ENCODE data around the gene SPTBN4. TPM values are rescaled to one million over a fixed set of nuclear protein-coding genes. Genes with fewer than 3 reads are reported as not detected.
A peak's percentile ranks its signal among the peaks of the same experiment; 100 is the strongest.

SPTBN4 gene
- total and polyA plus RNA-seq, 2 of the 4 experiments (the other 2 are of a cell fraction), result 0.72 to 0.91 TPM

DNA sequence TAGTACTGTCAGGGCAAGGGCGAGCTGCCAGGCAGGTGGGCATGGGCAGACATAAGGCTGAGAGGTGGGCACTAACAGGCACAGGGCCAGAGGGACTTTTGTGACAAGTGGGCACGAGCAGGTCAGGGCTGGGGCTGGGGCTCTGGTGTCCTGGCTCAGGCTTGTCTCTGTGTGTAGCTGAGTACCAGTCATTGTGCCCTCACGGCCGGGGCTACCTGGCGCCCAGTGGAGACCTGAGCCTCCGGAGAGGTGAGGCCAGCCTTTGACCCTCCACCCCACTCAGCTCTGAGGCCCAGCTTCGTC lies 155.9 kb downstream of the SPTBN4 start:
- Histone ChIP-seq H2AK5ac (ENCODE audit: low read depth, low read length) (peak overlapping the region; percentile 66), H3K4me1 (ENCODE audit: control insufficient read depth, insufficient read depth, low read length) (peaks cover 8% of the 10 kb centered on the region; the same call in 1 of the 2 replicates), H3K27me3 (ENCODE audit: control insufficient read depth, insufficient read depth, low read length) (no peaks in the 10 kb centered on the region), H3K18ac (ENCODE audit: low read depth, low read length) (no peak overlapping the region), H2BK20ac (ENCODE audit: low read depth, low read length) (no peak overlapping the region), H3K4me2 (ENCODE audit: low read depth, low read length) (no peak overlapping the region), H3K27ac (ENCODE audit: insufficient read depth, low read length) (no peak overlapping the region), H3K9ac (ENCODE audit: low read depth, low read length) (no peak overlapping the region), H3K79me1 (ENCODE audit: low read depth in 1 of 2, low read length in 2 of 2) (peaks cover 0 to 12% of the 10 kb centered on the region in 2 experiments; a peak in 1 of 4 replicates), H3K4ac (ENCODE audit: low read depth, low read length) (no peak overlapping the region), H3K56ac (ENCODE audit: extremely low read depth, insufficient read depth, low read length) (no peak overlapping the region), H3K36me3 (ENCODE audit: control insufficient read depth, insufficient read depth, low read length) (peaks cover 77% of the 10 kb centered on the region), H3K9me3 (ENCODE audit: control insufficient read depth, insufficient read depth, low read length) (no peaks in the 10 kb centered on the region), H2BK120ac (ENCODE audit: low read depth, low read length) (no peak overlapping the region), H4K5ac (ENCODE audit: low read depth, low read length) (no peak overlapping the region), H4K20me1 (ENCODE audit: insufficient read depth, low read length) (peaks cover 7% of the 10 kb centered on the region; the same call in 1 of the 2 replicates), H3K9me1 (ENCODE audit: insufficient read depth, low read length) (peaks cover 11% of the 10 kb centered on the region; the same call in 1 of the 2 replicates), H4K8ac (ENCODE audit: low read depth in 2 of 2, low read length in 2 of 2) (no peak overlapping the region), H2BK5ac (ENCODE audit: low read depth, low read length, poor library complexity, severe bottlenecking) (no peak overlapping the region), H2AK9ac (replicated peaks; ENCODE audit: low read depth, low read length, poor library complexity) (no peak overlapping the region), H3K23ac (ENCODE audit: low read depth, low read length) (no peak overlapping the region), H3K4me3 (ENCODE audit: insufficient read depth, low read depth, low read length) (no peak overlapping the region), H2BK15ac (ENCODE audit: low read depth, low read length) (no peak overlapping the region), H3K14ac (replicated peaks; ENCODE audit: low read depth, low read length) (no peak overlapping the region), H2AFZ (replicated peaks; ENCODE audit: low read length, poor library complexity) (peak overlapping the region; percentile 48), H4K91ac (ENCODE audit: insufficient read depth, low read depth, low read length) (no peak overlapping the region)
- BruUV-seq (replicated peaks), result no TSS peak
- TF ChIP-seq, protein P1, sequence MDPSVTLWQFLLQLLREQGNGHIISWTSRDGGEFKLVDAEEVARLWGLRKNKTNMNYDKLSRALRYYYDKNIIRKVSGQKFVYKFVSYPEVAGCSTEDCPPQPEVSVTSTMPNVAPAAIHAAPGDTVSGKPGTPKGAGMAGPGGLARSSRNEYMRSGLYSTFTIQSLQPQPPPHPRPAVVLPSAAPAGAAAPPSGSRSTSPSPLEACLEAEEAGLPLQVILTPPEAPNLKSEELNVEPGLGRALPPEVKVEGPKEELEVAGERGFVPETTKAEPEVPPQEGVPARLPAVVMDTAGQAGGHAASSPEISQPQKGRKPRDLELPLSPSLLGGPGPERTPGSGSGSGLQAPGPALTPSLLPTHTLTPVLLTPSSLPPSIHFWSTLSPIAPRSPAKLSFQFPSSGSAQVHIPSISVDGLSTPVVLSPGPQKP (IDR thresholded peaks at IDR 0.05; ENCODE audit: borderline replicate concordance, low read depth, low read length), result no peak
- TF ChIP-seq POLR2A (IDR thresholded peaks at IDR 0.05; ENCODE audit: low read depth, low read length) (no peak), RFX5 (IDR thresholded peaks at IDR 0.05; ENCODE audit: low read depth, low read length) (no peak), CHD1 (IDR thresholded peaks at IDR 0.05; ENCODE audit: low read depth, low read length) (no peak)
- 90% methylated on average over 3 of the region's 7 CpGs; no CpG with 5 or more reads in 1 of the 2 experiments for WGBS, 2 experiments (ENCODE audit: extremely low coverage in 2 of 2, insufficient read length in 1 of 2)
- ATAC-seq (ENCODE audit: low read depth) (no peak), DNase-seq (no peak)
- POLR2A ChIA-PET (ENCODE audit: unreplicated experiment), result no interaction called here
- dilution Hi-C loops (cut with HindIII; ENCODE audit: low sequenced_read_pairs, unreplicated experiment), result no loop called here
- intact Hi-C loops (cut with micrococcal nuclease), result no loop called here
- in situ Hi-C loops (cut with MboI; ENCODE audit: low sequenced_read_pairs), result no loop called here
- CTCF ChIA-PET, result interaction anchor here (0.7 to 3.7 kb wide), 2 partner anchors 12 to 39 kb away, joined by 4 to 20 read pairs; no protein-coding TSS in a partner anchor
